ENCODE data around the gene PXMP2. TPM values are rescaled to one million over a fixed set of nuclear protein-coding genes. Genes with fewer than 3 reads are reported as not detected.

PXMP2 gene
- total and polyA plus RNA-seq, 2 of the 8 experiments (the other 6 are each of a cell fraction or from before 2014, with no cell fraction given) = 13.8 to 15.1 TPM

- TF ChIP-seq, protein P1, sequence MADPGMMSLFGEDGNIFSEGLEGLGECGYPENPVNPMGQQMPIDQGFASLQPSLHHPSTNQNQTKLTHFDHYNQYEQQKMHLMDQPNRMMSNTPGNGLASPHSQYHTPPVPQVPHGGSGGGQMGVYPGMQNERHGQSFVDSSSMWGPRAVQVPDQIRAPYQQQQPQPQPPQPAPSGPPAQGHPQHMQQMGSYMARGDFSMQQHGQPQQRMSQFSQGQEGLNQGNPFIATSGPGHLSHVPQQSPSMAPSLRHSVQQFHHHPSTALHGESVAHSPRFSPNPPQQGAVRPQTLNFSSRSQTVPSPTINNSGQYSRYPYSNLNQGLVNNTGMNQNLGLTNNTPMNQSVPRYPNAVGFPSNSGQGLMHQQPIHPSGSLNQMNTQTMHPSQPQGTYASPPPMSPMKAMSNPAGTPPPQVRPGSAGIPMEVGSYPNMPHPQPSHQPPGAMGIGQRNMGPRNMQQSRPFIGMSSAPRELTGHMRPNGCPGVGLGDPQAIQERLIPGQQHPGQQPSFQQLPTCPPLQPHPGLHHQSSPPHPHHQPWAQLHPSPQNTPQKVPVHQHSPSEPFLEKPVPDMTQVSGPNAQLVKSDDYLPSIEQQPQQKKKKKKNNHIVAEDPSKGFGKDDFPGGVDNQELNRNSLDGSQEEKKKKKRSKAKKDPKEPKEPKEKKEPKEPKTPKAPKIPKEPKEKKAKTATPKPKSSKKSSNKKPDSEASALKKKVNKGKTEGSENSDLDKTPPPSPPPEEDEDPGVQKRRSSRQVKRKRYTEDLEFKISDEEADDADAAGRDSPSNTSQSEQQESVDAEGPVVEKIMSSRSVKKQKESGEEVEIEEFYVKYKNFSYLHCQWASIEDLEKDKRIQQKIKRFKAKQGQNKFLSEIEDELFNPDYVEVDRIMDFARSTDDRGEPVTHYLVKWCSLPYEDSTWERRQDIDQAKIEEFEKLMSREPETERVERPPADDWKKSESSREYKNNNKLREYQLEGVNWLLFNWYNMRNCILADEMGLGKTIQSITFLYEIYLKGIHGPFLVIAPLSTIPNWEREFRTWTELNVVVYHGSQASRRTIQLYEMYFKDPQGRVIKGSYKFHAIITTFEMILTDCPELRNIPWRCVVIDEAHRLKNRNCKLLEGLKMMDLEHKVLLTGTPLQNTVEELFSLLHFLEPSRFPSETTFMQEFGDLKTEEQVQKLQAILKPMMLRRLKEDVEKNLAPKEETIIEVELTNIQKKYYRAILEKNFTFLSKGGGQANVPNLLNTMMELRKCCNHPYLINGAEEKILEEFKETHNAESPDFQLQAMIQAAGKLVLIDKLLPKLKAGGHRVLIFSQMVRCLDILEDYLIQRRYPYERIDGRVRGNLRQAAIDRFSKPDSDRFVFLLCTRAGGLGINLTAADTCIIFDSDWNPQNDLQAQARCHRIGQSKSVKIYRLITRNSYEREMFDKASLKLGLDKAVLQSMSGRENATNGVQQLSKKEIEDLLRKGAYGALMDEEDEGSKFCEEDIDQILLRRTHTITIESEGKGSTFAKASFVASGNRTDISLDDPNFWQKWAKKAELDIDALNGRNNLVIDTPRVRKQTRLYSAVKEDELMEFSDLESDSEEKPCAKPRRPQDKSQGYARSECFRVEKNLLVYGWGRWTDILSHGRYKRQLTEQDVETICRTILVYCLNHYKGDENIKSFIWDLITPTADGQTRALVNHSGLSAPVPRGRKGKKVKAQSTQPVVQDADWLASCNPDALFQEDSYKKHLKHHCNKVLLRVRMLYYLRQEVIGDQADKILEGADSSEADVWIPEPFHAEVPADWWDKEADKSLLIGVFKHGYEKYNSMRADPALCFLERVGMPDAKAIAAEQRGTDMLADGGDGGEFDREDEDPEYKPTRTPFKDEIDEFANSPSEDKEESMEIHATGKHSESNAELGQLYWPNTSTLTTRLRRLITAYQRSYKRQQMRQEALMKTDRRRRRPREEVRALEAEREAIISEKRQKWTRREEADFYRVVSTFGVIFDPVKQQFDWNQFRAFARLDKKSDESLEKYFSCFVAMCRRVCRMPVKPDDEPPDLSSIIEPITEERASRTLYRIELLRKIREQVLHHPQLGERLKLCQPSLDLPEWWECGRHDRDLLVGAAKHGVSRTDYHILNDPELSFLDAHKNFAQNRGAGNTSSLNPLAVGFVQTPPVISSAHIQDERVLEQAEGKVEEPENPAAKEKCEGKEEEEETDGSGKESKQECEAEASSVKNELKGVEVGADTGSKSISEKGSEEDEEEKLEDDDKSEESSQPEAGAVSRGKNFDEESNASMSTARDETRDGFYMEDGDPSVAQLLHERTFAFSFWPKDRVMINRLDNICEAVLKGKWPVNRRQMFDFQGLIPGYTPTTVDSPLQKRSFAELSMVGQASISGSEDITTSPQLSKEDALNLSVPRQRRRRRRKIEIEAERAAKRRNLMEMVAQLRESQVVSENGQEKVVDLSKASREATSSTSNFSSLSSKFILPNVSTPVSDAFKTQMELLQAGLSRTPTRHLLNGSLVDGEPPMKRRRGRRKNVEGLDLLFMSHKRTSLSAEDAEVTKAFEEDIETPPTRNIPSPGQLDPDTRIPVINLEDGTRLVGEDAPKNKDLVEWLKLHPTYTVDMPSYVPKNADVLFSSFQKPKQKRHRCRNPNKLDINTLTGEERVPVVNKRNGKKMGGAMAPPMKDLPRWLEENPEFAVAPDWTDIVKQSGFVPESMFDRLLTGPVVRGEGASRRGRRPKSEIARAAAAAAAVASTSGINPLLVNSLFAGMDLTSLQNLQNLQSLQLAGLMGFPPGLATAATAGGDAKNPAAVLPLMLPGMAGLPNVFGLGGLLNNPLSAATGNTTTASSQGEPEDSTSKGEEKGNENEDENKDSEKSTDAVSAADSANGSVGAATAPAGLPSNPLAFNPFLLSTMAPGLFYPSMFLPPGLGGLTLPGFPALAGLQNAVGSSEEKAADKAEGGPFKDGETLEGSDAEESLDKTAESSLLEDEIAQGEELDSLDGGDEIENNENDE (IDR thresholded peaks at IDR 0.05; ENCODE audit: insufficient replicate concordance, low read length) = no peak
These were observed 31.3 kb downstream of the PXMP2 start (continued) for GRCh38 chr12:132718644-132719043.
